ENCODE data around the gene ZC3H7B. TPM values are rescaled to one million over a fixed set of nuclear protein-coding genes. Genes with fewer than 3 reads are reported as not detected.

The ZC3H7B gene
- total RNA-seq, 1 experiment from 2014 or later, result 42.0 TPM

- H3K36me3 ChIP-seq (ENCODE audit: control insufficient read depth in 1 of 2, insufficient read depth in 2 of 2, low read length in 2 of 2), result peaks cover 10 to 31% of the 10 kb centered on the region in 2 experiments; a peak in 3 of 4 replicates
- BruUV-seq (replicated peaks), result no TSS peak
- H3K4me1 ChIP-seq (ENCODE audit: control insufficient read depth in 1 of 2, insufficient read depth in 2 of 2, low read length in 2 of 2), result peaks cover 40 to 59% of the 10 kb centered on the region in 2 experiments
- H2AFZ ChIP-seq (ENCODE audit: low read depth, low read length, poor library complexity, severe bottlenecking), result no peak within 1 kb of the TSS
- H3K27ac ChIP-seq (ENCODE audit: low read depth, low read length), result peak within 1 kb of the TSS; percentile 96
- no peaks in the 10 kb centered on the region for H3K27me3 ChIP-seq (ENCODE audit: insufficient read depth, low read length)
- H4K20me1 ChIP-seq (ENCODE audit: insufficient read depth), result no peaks in the 10 kb centered on the region
- intact Hi-C loops (cut with micrococcal nuclease), result no loop called here
- ChIA-PET POLR2A (interaction anchor here (0.7 to 1.3 kb wide), 7 partner anchors 15 to 790 kb away, joined by 3 to 7 read pairs (median 3); partner anchors contain the start of genes TEF, TOB2 and ZC3H7B), RAD21 (ENCODE audit: low non-redundant PET in 1 of 2, low total read pairs in 2 of 2, uncharacterized antibody in 2 of 2, unreplicated experiment in 2 of 2) (no interaction called here), CTCF (no interaction called here)
- H3K79me2 ChIP-seq (ENCODE audit: insufficient read depth, low read length), result peaks cover 48% of the 10 kb centered on the region
- ATAC-seq (peak; percentile 95), DNase-seq (ENCODE audit: low read depth, low spot score) (peak; percentile 96)
- peak within 1 kb of the TSS; percentile 96 for H3K9ac ChIP-seq (ENCODE audit: low read length)
- H3K9me2 ChIP-seq (ENCODE audit: insufficient read depth), result no peaks in the 10 kb centered on the region
- H3K4me3 ChIP-seq (replicated peaks in 1 of 2; ENCODE audit: low read depth in 1 of 2, low read length in 2 of 2), result peak within 1 kb of the TSS; percentile 89 to 92
- no peaks in the 10 kb centered on the region for H3K9me3 ChIP-seq (ENCODE audit: control insufficient read depth in 1 of 2, insufficient read depth in 1 of 2, low read depth in 1 of 2, low read length in 2 of 2)
- H3K4me2 ChIP-seq (ENCODE audit: low read length), result peak within 1 kb of the TSS; percentile 79
- TF ChIP-seq TCF7L2 (IDR thresholded peaks at IDR 0.05; ENCODE audit: borderline replicate concordance, extremely low read depth, insufficient read depth, insufficient read length) (no peak), JUND (IDR thresholded peaks at IDR 0.05) (no peak), SP1 (IDR thresholded peaks at IDR 0.05; ENCODE audit: low read depth) (peak; percentile 81), CBX3 (IDR thresholded peaks at IDR 0.05; ENCODE audit: low read depth) (no peak), EZH2phosphoT487 (IDR thresholded peaks at IDR 0.05; ENCODE audit: borderline replicate concordance) (no peak), EGR1 (IDR thresholded peaks at IDR 0.05; ENCODE audit: low read depth) (peak; percentile 50; the same call in 1 of the 2 replicates), ZBTB33 (IDR thresholded peaks at IDR 0.05; ENCODE audit: extremely low read depth, insufficient replicate concordance, low read length) (no peak), ELF1 (IDR thresholded peaks at IDR 0.05; ENCODE audit: borderline replicate concordance, low read depth) (peak; percentile 89), POLR2A (IDR thresholded peaks at IDR 0.05; ENCODE audit: borderline replicate concordance, extremely low read depth, insufficient read depth, insufficient read length) (peak; percentile 47), FOSL1 (IDR thresholded peaks at IDR 0.05; ENCODE audit: low read depth) (no peak), ZFX (IDR thresholded peaks at IDR 0.05) (peak; percentile 70; the same call in 1 of the 2 replicates), SIN3A (IDR thresholded peaks at IDR 0.05; ENCODE audit: low read depth) (peak; percentile 98), ZNF274 (IDR thresholded peaks at IDR 0.05; ENCODE audit: low read depth, low read length) (no peak), EZH2 (IDR thresholded peaks at IDR 0.05) (no peak), YY1 (IDR thresholded peaks at IDR 0.05; ENCODE audit: extremely low read depth, insufficient replicate concordance, low read depth, low read length) (peak; percentile 85), CTCF (IDR thresholded peaks at IDR 0.05 in 2 of 3, conservative IDR thresholded peaks at IDR 0.05 in 1 of 3; ENCODE audit: borderline replicate concordance in 1 of 3, insufficient read depth in 1 of 3, low read depth in 2 of 3, low read length in 2 of 3) (no peak), CEBPB (IDR thresholded peaks at IDR 0.05; ENCODE audit: low read depth) (no peak), POLR2AphosphoS5 (IDR thresholded peaks at IDR 0.05; ENCODE audit: low read depth, low read length) (peak; percentile 82), RAD21 (IDR thresholded peaks at IDR 0.05; ENCODE audit: low read depth) (0 out of 2 replicates have a peak, but pooled peaks have one; percentile 4), SRF (IDR thresholded peaks at IDR 0.05; ENCODE audit: low read depth) (no peak; the same call in 1 of the 2 replicates)
- TF ChIP-seq, protein P1, sequence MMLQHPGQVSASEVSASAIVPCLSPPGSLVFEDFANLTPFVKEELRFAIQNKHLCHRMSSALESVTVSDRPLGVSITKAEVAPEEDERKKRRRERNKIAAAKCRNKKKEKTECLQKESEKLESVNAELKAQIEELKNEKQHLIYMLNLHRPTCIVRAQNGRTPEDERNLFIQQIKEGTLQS (IDR thresholded peaks at IDR 0.05), result no peak
These were observed 15.3 kb upstream of the ZC3H7B start, which contains the start of gene RANGAP1 for GRCh38 chr22:41285820-41286638. RANGAP1 (minus strand) TSS chr22:41286187; CDS start chr22:41281044, 5,143 bp downstream.

Data from HCT116 (cell line).